Cardiac fibroblast (primary cell): ENCODE results near the gene FAM171A2.

Source experiments
- DNase-seq, 2 donors: peaks; one replicate each; pipeline versions ENCODE4 v3.0.0 to v3.0.0-alpha.2; 2010; ENCODE audit warnings: low read depth in 2 of 2
- H3K4me3 ChIP-seq, 2 donors: replicated peaks in 1 of 2; 1 replicate in 1 of 2; 2 replicates in 1 of 2; pipeline ENCODE4 v1.5.1; 2011; ENCODE audit warnings: low read depth in 2 of 2, low read length in 2 of 2, mild to moderate bottlenecking in 2 of 2, moderate library complexity in 1 of 2
- TF ChIP-seq, protein P1 (sequence below): IDR thresholded peaks from one replicate; pipeline ENCODE4 v1.5.1; 2011; ENCODE audit warnings: low read depth, mild to moderate bottlenecking, low read length, inconsistent platforms

FAM171A2 gene

DNA sequence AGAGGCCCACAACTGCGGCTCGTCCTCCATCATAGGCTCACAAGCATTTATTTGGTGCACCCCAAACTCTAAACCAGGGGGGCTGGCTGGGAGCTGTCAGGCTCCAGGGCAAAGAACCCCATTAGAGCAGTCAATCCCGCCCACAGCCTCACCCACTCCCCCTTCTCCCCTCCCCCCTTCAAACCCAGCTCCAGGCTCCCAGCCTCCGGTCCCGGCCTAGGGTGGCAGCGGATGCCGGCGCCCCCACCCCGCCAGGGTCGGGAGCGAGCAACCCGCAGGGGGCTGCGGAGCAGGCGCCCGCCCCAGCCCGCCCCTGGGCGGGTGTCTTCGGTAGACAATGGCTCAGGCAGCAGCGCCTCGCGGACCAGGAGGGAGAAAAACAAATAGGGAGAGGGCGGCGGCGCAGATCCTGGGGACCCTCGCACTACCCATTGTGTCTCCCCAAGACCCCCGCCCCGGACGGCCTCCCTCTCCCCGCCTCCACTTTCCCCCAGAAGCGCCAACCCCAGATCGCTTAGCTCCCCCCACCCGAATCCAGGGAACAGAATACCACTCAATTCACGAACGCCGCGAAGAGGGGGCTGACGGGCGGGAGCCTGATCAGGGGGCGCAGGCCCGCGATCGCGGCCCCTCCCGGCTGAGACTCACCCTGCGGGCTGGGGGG is 572 bp downstream of the FAM171A2 start:
- H3K4me3 ChIP-seq, result peak overlapping the region; percentile 68 to 76
- TF ChIP-seq, protein P1, sequence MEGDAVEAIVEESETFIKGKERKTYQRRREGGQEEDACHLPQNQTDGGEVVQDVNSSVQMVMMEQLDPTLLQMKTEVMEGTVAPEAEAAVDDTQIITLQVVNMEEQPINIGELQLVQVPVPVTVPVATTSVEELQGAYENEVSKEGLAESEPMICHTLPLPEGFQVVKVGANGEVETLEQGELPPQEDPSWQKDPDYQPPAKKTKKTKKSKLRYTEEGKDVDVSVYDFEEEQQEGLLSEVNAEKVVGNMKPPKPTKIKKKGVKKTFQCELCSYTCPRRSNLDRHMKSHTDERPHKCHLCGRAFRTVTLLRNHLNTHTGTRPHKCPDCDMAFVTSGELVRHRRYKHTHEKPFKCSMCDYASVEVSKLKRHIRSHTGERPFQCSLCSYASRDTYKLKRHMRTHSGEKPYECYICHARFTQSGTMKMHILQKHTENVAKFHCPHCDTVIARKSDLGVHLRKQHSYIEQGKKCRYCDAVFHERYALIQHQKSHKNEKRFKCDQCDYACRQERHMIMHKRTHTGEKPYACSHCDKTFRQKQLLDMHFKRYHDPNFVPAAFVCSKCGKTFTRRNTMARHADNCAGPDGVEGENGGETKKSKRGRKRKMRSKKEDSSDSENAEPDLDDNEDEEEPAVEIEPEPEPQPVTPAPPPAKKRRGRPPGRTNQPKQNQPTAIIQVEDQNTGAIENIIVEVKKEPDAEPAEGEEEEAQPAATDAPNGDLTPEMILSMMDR, result no peak
- DNase-seq, result no peak

- no peak for DNase-seq
- TF ChIP-seq, protein P1, result no peak
- peak overlapping the region; percentile 68 to 76 for H3K4me3 ChIP-seq
Observed at GRCh38 chr17:44362459-44362948, 1.1 kb downstream of the FAM171A2 start.

DNA sequence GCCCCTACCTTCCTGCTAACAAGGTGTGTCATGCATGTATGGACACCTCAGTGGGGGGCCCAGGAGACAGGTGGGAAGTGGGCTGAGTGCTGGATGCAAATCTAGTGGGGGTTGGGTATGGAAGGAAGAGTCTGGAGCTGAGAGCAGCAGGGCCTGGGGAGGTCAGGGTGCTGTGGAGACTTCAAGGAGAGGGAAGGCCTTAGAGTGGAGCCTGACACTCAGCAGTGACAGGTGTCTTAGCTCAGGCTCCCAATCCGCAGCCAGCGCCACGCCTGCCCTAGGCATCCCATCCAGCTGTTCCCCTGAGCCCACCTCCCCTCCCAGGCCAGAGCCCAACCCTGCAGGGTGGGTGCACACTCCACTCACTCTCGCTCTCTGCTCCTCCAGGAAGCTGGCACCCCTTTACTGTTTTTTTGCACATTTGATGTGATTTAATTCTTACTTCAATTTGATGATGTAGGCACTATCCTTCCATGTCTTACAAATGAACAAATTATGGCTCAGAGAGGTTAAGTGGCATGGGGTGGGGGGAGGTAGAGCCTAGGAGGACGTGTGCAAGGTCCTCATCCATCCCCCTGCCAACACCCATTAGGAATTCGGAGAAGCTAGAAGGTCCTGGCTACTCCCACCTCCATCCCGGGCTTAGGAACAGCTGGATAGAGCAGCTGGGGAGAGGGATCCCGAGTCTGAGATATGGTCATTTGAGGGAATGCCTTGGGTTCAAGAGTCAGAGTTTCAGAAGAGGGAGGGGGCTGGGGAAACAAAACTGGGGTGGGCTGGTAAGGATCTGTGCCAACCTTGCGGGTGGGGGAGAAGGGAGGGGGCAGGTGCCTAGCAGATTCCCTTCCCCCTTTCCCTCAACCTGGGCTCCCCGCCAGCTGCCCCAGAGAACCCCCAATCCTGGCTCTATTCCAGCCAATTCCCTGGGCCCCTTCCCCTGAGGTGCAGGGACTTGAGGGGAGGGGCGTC is 2.1 kb downstream of the FAM171A2 start:
- TF ChIP-seq, protein P1, result no peak
- H3K4me3 ChIP-seq, result no peak overlapping the region
- DNase-seq, result no peak

GRCh38 chr17:44360826-44361225 is 2.8 kb downstream of the FAM171A2 start:
- DNase-seq, result peak; percentile 51 to 71
- no peak overlapping the region for H3K4me3 ChIP-seq
- TF ChIP-seq, protein P1, result no peak

DNA sequence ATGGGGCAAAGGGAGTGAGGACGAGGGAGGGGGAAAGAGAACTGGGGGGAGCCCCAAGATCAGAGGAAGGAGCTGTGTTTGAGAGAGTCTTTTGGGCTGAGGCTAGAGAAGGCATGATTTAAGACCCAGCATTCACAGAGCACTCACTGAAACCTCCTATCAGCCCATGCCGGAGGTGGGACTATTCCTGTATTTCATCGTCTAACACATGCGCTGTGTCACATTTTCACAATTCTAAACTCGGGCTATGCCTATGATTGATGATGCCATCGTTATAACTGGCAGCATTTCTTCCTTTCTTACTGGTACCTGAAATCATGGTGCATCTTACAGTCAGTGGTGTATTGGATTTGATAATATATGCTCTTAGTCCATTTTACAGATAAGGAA is 3.5 kb downstream of the FAM171A2 start:
- no peak overlapping the region for H3K4me3 ChIP-seq
- DNase-seq, result no peak
- TF ChIP-seq, protein P1, result no peak

DNA sequence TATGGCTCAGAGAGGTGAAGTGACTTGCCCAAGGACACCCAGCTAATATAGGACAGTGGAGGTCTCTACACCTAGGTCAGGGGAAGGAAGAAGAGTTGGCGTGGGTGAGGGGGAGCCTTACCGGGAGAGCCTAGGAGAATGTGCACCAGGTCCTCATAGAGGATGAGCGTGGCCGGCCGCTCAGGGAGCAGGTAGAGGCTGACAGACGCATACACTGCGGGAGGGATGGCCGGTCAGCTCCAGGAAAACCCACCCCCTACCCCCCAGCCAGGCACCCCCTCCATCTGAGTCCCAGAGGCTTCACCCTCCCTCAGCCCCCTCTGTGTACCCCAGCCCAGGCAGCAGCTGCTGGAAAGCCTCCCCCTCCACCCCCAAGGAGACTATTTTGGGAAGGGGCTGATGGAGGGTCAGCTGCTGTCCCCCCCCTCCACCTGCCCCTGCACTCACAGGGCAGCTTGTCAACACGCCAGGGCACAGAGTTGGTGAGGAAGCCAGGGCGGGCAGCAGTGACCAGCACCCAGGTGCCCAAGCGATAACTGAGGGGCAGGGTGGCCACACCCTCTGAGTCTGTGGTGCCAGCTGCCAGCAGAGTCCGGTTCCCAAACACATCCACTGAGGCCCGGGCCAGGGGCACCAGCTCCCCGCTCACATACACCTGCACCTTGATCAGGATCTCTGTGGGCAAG is 4.1 kb downstream of the FAM171A2 start:
- TF ChIP-seq, protein P1, result no peak
- DNase-seq, result no peak
- H3K4me3 ChIP-seq, result no peak overlapping the region
